ENCODE measurements around the gene ADCY5.

Gene ADCY5

GRCh38 chr3:123396171-123397049 lies 52.5 kb downstream of the ADCY5 start:
- Histone ChIP-seq H3K4me1 (ENCODE audit: control insufficient read depth, insufficient read depth, low read length) (peaks cover 80% of the 10 kb centered on the region), H3K9ac (ENCODE audit: low read length in 2 of 2) (peak overlapping the region in 1 of 2 donors; percentile 50), H3K27ac (ENCODE audit: low read length) (peak overlapping the region; percentile 83), H3K27me3 (ENCODE audit: control insufficient read depth in 1 of 2, insufficient read depth in 2 of 2, low read length in 2 of 2) (no peaks in the 10 kb centered on the region), H3K9me3 (ENCODE audit: control insufficient read depth in 2 of 2, low read length in 2 of 2) (no peaks in the 10 kb centered on the region), H3K36me3 (ENCODE audit: control insufficient read depth in 2 of 2, insufficient read depth in 2 of 2, low read length in 2 of 2) (peaks cover 0 to 2% of the 10 kb centered on the region in 2 donors), H3K4me3 (ENCODE audit: low read length in 2 of 2) (peak overlapping the region in 1 of 2 donors; percentile 15)

GRCh38 chr3:123395235-123395634 lies 53.7 kb downstream of the ADCY5 start:
- Histone ChIP-seq H3K27ac (ENCODE audit: low read length) (peak overlapping the region; percentile 82), H3K9ac (ENCODE audit: low read length in 2 of 2) (no peak overlapping the region), H3K4me1 (ENCODE audit: control insufficient read depth, insufficient read depth, low read length) (peaks cover 80% of the 10 kb centered on the region), H3K9me3 (ENCODE audit: control insufficient read depth in 2 of 2, low read length in 2 of 2) (no peaks in the 10 kb centered on the region), H3K27me3 (ENCODE audit: control insufficient read depth in 1 of 2, insufficient read depth in 2 of 2, low read length in 2 of 2) (no peaks in the 10 kb centered on the region), H3K4me3 (ENCODE audit: low read length in 2 of 2) (no peak overlapping the region), H3K36me3 (ENCODE audit: control insufficient read depth in 2 of 2, insufficient read depth in 2 of 2, low read length in 2 of 2) (peaks cover 0 to 2% of the 10 kb centered on the region in 2 donors)

- no peaks in the 10 kb centered on the region for H3K27me3 ChIP-seq (ENCODE audit: control insufficient read depth in 1 of 2, insufficient read depth in 2 of 2, low read length in 2 of 2)
- H3K4me1 ChIP-seq (ENCODE audit: control insufficient read depth, insufficient read depth, low read length) = peaks cover 80% of the 10 kb centered on the region
- peaks cover 0 to 4% of the 10 kb centered on the region in 2 donors for H3K36me3 ChIP-seq (ENCODE audit: control insufficient read depth in 2 of 2, insufficient read depth in 2 of 2, low read length in 2 of 2)
- H3K9me3 ChIP-seq (ENCODE audit: control insufficient read depth in 2 of 2, low read length in 2 of 2) = no peaks in the 10 kb centered on the region
- H3K4me3 ChIP-seq (ENCODE audit: low read length in 2 of 2) = no peak overlapping the region
- no peak overlapping the region for H3K9ac ChIP-seq (ENCODE audit: low read length in 2 of 2)
- peak overlapping the region; percentile 82 for H3K27ac ChIP-seq (ENCODE audit: low read length)
These were observed 54.4 kb downstream of the ADCY5 start for GRCh38 chr3:123394391-123395020.

GRCh38 chr3:123392871-123393620 lies 55.8 kb downstream of the ADCY5 start:
- Histone ChIP-seq H3K36me3 (ENCODE audit: control insufficient read depth in 2 of 2, insufficient read depth in 2 of 2, low read length in 2 of 2) (peaks cover 0 to 4% of the 10 kb centered on the region in 2 donors), H3K9ac (ENCODE audit: low read length in 2 of 2) (peak overlapping the region in 1 of 2 donors; percentile 12), H3K27ac (ENCODE audit: low read length) (peak overlapping the region; percentile 96), H3K4me3 (ENCODE audit: low read length in 2 of 2) (no peak overlapping the region), H3K27me3 (ENCODE audit: control insufficient read depth in 1 of 2, insufficient read depth in 2 of 2, low read length in 2 of 2) (no peaks in the 10 kb centered on the region), H3K4me1 (ENCODE audit: control insufficient read depth, insufficient read depth, low read length) (peaks cover 83% of the 10 kb centered on the region), H3K9me3 (ENCODE audit: control insufficient read depth in 2 of 2, low read length in 2 of 2) (no peaks in the 10 kb centered on the region)

- peaks cover 0 to 4% of the 10 kb centered on the region in 2 donors for H3K36me3 ChIP-seq (ENCODE audit: control insufficient read depth in 2 of 2, insufficient read depth in 2 of 2, low read length in 2 of 2)
- H3K4me3 ChIP-seq (ENCODE audit: low read length in 2 of 2) = peak overlapping the region in 1 of 2 donors; percentile 8
- peak overlapping the region; percentile 96 for H3K27ac ChIP-seq (ENCODE audit: low read length)
- no peaks in the 10 kb centered on the region for H3K27me3 ChIP-seq (ENCODE audit: control insufficient read depth in 1 of 2, insufficient read depth in 2 of 2, low read length in 2 of 2)
- peak overlapping the region; percentile 12 to 62 for H3K9ac ChIP-seq (ENCODE audit: low read length in 2 of 2)
- H3K4me1 ChIP-seq (ENCODE audit: control insufficient read depth, insufficient read depth, low read length) = peaks cover 82% of the 10 kb centered on the region
- no peaks in the 10 kb centered on the region for H3K9me3 ChIP-seq (ENCODE audit: control insufficient read depth in 2 of 2, low read length in 2 of 2)
These were observed 56.5 kb downstream of the ADCY5 start for GRCh38 chr3:123392368-123392767.

GRCh38 chr3:123390865-123391600 lies 57.9 kb downstream of the ADCY5 start:
- no peak overlapping the region for H3K4me3 ChIP-seq (ENCODE audit: low read length in 2 of 2)
- peak overlapping the region; percentile 96 for H3K27ac ChIP-seq (ENCODE audit: low read length)
- no peaks in the 10 kb centered on the region for H3K27me3 ChIP-seq (ENCODE audit: control insufficient read depth in 1 of 2, insufficient read depth in 2 of 2, low read length in 2 of 2)

GRCh38 chr3:123389628-123389918 lies 59.3 kb downstream of the ADCY5 start:
- Histone ChIP-seq H3K4me1 (ENCODE audit: control insufficient read depth, insufficient read depth, low read length) (peaks cover 88% of the 10 kb centered on the region), H3K9ac (ENCODE audit: low read length in 2 of 2) (no peak overlapping the region), H3K36me3 (ENCODE audit: control insufficient read depth in 2 of 2, insufficient read depth in 2 of 2, low read length in 2 of 2) (peaks cover 0 to 2% of the 10 kb centered on the region in 2 donors), H3K9me3 (ENCODE audit: control insufficient read depth in 2 of 2, low read length in 2 of 2) (no peaks in the 10 kb centered on the region), H3K4me3 (ENCODE audit: low read length in 2 of 2) (no peak overlapping the region), H3K27me3 (ENCODE audit: control insufficient read depth in 1 of 2, insufficient read depth in 2 of 2, low read length in 2 of 2) (no peaks in the 10 kb centered on the region), H3K27ac (ENCODE audit: low read length) (peak overlapping the region; percentile 96)

More at GRCh38 chr3:123390865-123391600, 57.9 kb downstream of the ADCY5 start:
- Histone ChIP-seq H3K9ac (ENCODE audit: low read length in 2 of 2) (peak overlapping the region; percentile 24 to 51), H3K4me1 (ENCODE audit: control insufficient read depth, insufficient read depth, low read length) (peaks cover 87% of the 10 kb centered on the region), H3K9me3 (ENCODE audit: control insufficient read depth in 2 of 2, low read length in 2 of 2) (no peaks in the 10 kb centered on the region), H3K36me3 (ENCODE audit: control insufficient read depth in 2 of 2, insufficient read depth in 2 of 2, low read length in 2 of 2) (peaks cover 0 to 4% of the 10 kb centered on the region in 2 donors)

- Histone ChIP-seq H3K4me3 (ENCODE audit: low read length in 2 of 2) (peak overlapping the region in 1 of 2 donors; percentile 29), H3K27ac (ENCODE audit: low read length) (peak overlapping the region; percentile 96), H3K9me3 (ENCODE audit: control insufficient read depth in 2 of 2, low read length in 2 of 2) (no peaks in the 10 kb centered on the region), H3K36me3 (ENCODE audit: control insufficient read depth in 2 of 2, insufficient read depth in 2 of 2, low read length in 2 of 2) (peaks cover 0 to 2% of the 10 kb centered on the region in 2 donors), H3K4me1 (ENCODE audit: control insufficient read depth, insufficient read depth, low read length) (peaks cover 90% of the 10 kb centered on the region), H3K9ac (ENCODE audit: low read length in 2 of 2) (peak overlapping the region in 1 of 2 donors; percentile 21), H3K27me3 (ENCODE audit: control insufficient read depth in 1 of 2, insufficient read depth in 2 of 2, low read length in 2 of 2) (no peaks in the 10 kb centered on the region)
These were observed 59.9 kb downstream of the ADCY5 start for GRCh38 chr3:123388811-123389627.

GRCh38 chr3:123388042-123388441 lies 60.8 kb downstream of the ADCY5 start:
- H3K27ac ChIP-seq (ENCODE audit: low read length) = peak overlapping the region; percentile 96
- peaks cover 0 to 2% of the 10 kb centered on the region in 2 donors for H3K36me3 ChIP-seq (ENCODE audit: control insufficient read depth in 2 of 2, insufficient read depth in 2 of 2, low read length in 2 of 2)
- H3K4me1 ChIP-seq (ENCODE audit: control insufficient read depth, insufficient read depth, low read length) = peaks cover 97% of the 10 kb centered on the region
- no peaks in the 10 kb centered on the region for H3K27me3 ChIP-seq (ENCODE audit: control insufficient read depth in 1 of 2, insufficient read depth in 2 of 2, low read length in 2 of 2)
- H3K4me3 ChIP-seq (ENCODE audit: low read length in 2 of 2) = no peak overlapping the region
- H3K9me3 ChIP-seq (ENCODE audit: control insufficient read depth in 2 of 2, low read length in 2 of 2) = no peaks in the 10 kb centered on the region
- no peak overlapping the region for H3K9ac ChIP-seq (ENCODE audit: low read length in 2 of 2)

All from stomach smooth muscle (tissue), 2 donors.